Measurements from ENCODE around the gene TRPC4AP.

GRCh38 chr20:35120012-35120701 is 27.6 kb upstream of the TRPC4AP start:
- TF ChIP-seq EZH2phosphoT487 (IDR thresholded peaks at IDR 0.05; ENCODE audit: low read length) (no peak), CTCF (IDR thresholded peaks at IDR 0.05; ENCODE audit: low read length) (no peak), EZH2 (optimal IDR thresholded peaks at IDR 0.05; ENCODE audit: low read depth, low read length) (no peak)
